Hepatocyte (in vitro differentiated cells): ENCODE measurements around the gene ZBTB44. TPM values are rescaled to one million over a fixed set of nuclear protein-coding genes. Genes with fewer than 3 reads are reported as not detected.
A peak's percentile ranks its signal among the peaks of the same experiment; 100 is the strongest.

ENCODE experiments used
- DNase-seq: peaks from one replicate; pipeline ENCODE4 v3.0.0-alpha.2; 2016; ENCODE audit warnings: low spot score
- H2AFZ ChIP-seq: fragments of 200-600 bp; sonication (generic); 2 replicates; pipeline ENCODE4 v1.6.0; 2016; ENCODE audit warnings: antibody characterized with exemption, mild to moderate bottlenecking
- H3K27ac ChIP-seq: fragments of 200-600 bp; sonication (generic); 2 replicates; pipeline ENCODE4 v1.5.1; 2016; ENCODE audit warnings: mild to moderate bottlenecking
- H3K27me3 ChIP-seq: fragments of 200-600 bp; sonication (generic); 2 replicates; pipeline ENCODE4 v1.6.1; 2016
- H3K36me3 ChIP-seq: fragments of 200-600 bp; sonication (generic); replicated peaks from 2 replicates; pipeline ENCODE4 v1.5.1; 2016; ENCODE audit warnings: low read depth; ENCODE audit not compliant: insufficient read depth
- H3K4me1 ChIP-seq: fragments of 200-600 bp; sonication (generic); 2 replicates; pipeline ENCODE4 v1.5.1; 2016; ENCODE audit warnings: mild to moderate bottlenecking, moderate library complexity; ENCODE audit not compliant: insufficient read depth
- H3K4me2 ChIP-seq: fragments of 200-600 bp; sonication (generic); 2 replicates; pipeline ENCODE4 v1.6.0; 2016
- H3K4me3 ChIP-seq: fragments of 200-600 bp; sonication (generic); 2 replicates; pipeline ENCODE4 v1.5.1; 2016; ENCODE audit warnings: mild to moderate bottlenecking
- H3K79me2 ChIP-seq: fragments of 200-600 bp; sonication (generic); 2 replicates; pipeline ENCODE4 v1.6.0; 2017; ENCODE audit warnings: mild to moderate bottlenecking
- H3K9me2 ChIP-seq: fragments of 200-600 bp; sonication (generic); replicated peaks from 2 replicates; pipeline ENCODE4 v1.6.0; 2017; ENCODE audit warnings: mild to moderate bottlenecking; ENCODE audit not compliant: insufficient read depth
- H3K9me3 ChIP-seq: fragments of 200-600 bp; sonication (generic); 2 replicates; pipeline ENCODE4 v1.5.1; 2016; ENCODE audit warnings: low read depth, mild to moderate bottlenecking
- H4K20me1 ChIP-seq: fragments of 200-600 bp; sonication (generic); 2 replicates; pipeline ENCODE4 v1.6.0; 2016; ENCODE audit warnings: mild to moderate bottlenecking; ENCODE audit not compliant: insufficient read depth, poor library complexity, severe bottlenecking
- EZH2 ChIP-seq: fragments of 200-600 bp; sonication (generic); IDR thresholded peaks from 2 replicates; pipeline ENCODE4 v1.6.1; 2016; ENCODE audit warnings: antibody characterized with exemption, mild to moderate bottlenecking, borderline replicate concordance
- EZH2phosphoT487 ChIP-seq: fragments of 200-600 bp; sonication (generic); IDR thresholded peaks from one replicate; pipeline ENCODE4 v1.6.1; 2018; ENCODE audit warnings: antibody characterized with exemption, mild to moderate bottlenecking, low read depth, moderate library complexity; ENCODE audit not compliant: unreplicated experiment, severe bottlenecking
- WGBS: methylation state at CpG from one replicate; pipeline ENCODE4 v1.1.6; 2016; ENCODE audit warnings: low lambda C conversion rate; ENCODE audit errors: missing lambda C conversion rate; 5-methylcytosine and 5-hydroxymethylcytosine counted together
- polyA plus RNA-seq: library from polyadenylated mRNA; unstranded; fragments of >200 nt; fragmentation: Nextera tagmentation; extraction: Ambion mirVana; gene quantifications from 2 replicates; pipeline ENCODE4 v1.2.1, GENCODE V29; 2016
- total RNA-seq: library from RNA; depleted of rRNA; stranded (reverse); fragments of >200 nt; gene quantifications from 2 replicates; pipeline ENCODE4 v1.2.3, GENCODE V29; 2014
- TF ChIP-seq, protein P1 (sequence below): fragments of 200-600 bp; sonication (generic); IDR thresholded peaks from 2 replicates; pipeline ENCODE4 v1.5.1; 2016; ENCODE audit warnings: antibody characterized with exemption, mild to moderate bottlenecking; ENCODE audit not compliant: poor library complexity

The ZBTB44 gene, protein sequence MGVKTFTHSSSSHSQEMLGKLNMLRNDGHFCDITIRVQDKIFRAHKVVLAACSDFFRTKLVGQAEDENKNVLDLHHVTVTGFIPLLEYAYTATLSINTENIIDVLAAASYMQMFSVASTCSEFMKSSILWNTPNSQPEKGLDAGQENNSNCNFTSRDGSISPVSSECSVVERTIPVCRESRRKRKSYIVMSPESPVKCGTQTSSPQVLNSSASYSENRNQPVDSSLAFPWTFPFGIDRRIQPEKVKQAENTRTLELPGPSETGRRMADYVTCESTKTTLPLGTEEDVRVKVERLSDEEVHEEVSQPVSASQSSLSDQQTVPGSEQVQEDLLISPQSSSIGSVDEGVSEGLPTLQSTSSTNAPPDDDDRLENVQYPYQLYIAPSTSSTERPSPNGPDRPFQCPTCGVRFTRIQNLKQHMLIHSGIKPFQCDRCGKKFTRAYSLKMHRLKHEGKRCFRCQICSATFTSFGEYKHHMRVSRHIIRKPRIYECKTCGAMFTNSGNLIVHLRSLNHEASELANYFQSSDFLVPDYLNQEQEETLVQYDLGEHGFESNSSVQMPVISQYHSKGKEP
- 43.0 and 53.8 TPM in 2 replicates for total RNA-seq
- polyA plus RNA-seq = 7.3 and 7.8 TPM in 2 replicates

- WGBS = 7% methylated on average over 15 of the region's 42 CpGs
- H3K9me2 ChIP-seq = no peaks in the 10 kb centered on the region
- peaks cover 42% of the 10 kb centered on the region for H3K79me2 ChIP-seq
- peak within 1 kb of the TSS; percentile 88 for H2AFZ ChIP-seq
- H3K4me1 ChIP-seq = peaks cover 22% of the 10 kb centered on the region
- peak within 1 kb of the TSS; percentile 81 for H3K4me3 ChIP-seq
- TF ChIP-seq, protein P1, sequence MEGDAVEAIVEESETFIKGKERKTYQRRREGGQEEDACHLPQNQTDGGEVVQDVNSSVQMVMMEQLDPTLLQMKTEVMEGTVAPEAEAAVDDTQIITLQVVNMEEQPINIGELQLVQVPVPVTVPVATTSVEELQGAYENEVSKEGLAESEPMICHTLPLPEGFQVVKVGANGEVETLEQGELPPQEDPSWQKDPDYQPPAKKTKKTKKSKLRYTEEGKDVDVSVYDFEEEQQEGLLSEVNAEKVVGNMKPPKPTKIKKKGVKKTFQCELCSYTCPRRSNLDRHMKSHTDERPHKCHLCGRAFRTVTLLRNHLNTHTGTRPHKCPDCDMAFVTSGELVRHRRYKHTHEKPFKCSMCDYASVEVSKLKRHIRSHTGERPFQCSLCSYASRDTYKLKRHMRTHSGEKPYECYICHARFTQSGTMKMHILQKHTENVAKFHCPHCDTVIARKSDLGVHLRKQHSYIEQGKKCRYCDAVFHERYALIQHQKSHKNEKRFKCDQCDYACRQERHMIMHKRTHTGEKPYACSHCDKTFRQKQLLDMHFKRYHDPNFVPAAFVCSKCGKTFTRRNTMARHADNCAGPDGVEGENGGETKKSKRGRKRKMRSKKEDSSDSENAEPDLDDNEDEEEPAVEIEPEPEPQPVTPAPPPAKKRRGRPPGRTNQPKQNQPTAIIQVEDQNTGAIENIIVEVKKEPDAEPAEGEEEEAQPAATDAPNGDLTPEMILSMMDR = no peak
- TF ChIP-seq EZH2phosphoT487 = no peak
- no peak for TF ChIP-seq EZH2
- no peaks in the 10 kb centered on the region for H3K36me3 ChIP-seq
- H4K20me1 ChIP-seq = peaks cover 37% of the 10 kb centered on the region
- peak; percentile 96 for DNase-seq
- peak within 1 kb of the TSS; percentile 98 for H3K27ac ChIP-seq
- H3K27me3 ChIP-seq = no peaks in the 10 kb centered on the region
- peak within 1 kb of the TSS; percentile 91 for H3K4me2 ChIP-seq
- H3K9me3 ChIP-seq = no peaks in the 10 kb centered on the region
Measured at GRCh38 chr11:130314750-130315285, at the start of gene ZBTB44. Gene ZBTB44, minus strand, starts transcription at chr11:130314917. Its CDS starts 53,044 bp downstream, at chr11:130261873.

GRCh38 chr11:130359419-130359818 is 44.7 kb upstream of the ZBTB44 start:
- Histone ChIP-seq H4K20me1 (no peaks in the 10 kb centered on the region), H3K79me2 (no peaks in the 10 kb centered on the region), H3K9me2 (no peaks in the 10 kb centered on the region), H3K36me3 (no peaks in the 10 kb centered on the region), H3K27me3 (no peaks in the 10 kb centered on the region), H3K9me3 (no peaks in the 10 kb centered on the region), H3K4me1 (no peaks in the 10 kb centered on the region), H3K27ac (no peak overlapping the region), H3K4me3 (no peak overlapping the region), H3K4me2 (no peak overlapping the region), H2AFZ (no peak overlapping the region)
- TF ChIP-seq EZH2phosphoT487 (no peak), EZH2 (no peak)
- TF ChIP-seq, protein P1 = no peak
- DNase-seq = no peak

GRCh38 chr11:130358398-130358797 is 43.7 kb upstream of the ZBTB44 start:
- H2AFZ ChIP-seq = no peak overlapping the region
- H3K79me2 ChIP-seq = no peaks in the 10 kb centered on the region
- no peaks in the 10 kb centered on the region for H3K36me3 ChIP-seq
- H4K20me1 ChIP-seq = no peaks in the 10 kb centered on the region
- TF ChIP-seq EZH2 (no peak), EZH2phosphoT487 (no peak)
- TF ChIP-seq, protein P1 = no peak
- H3K9me2 ChIP-seq = no peaks in the 10 kb centered on the region
- DNase-seq = no peak
- no peaks in the 10 kb centered on the region for H3K27me3 ChIP-seq
- no peak overlapping the region for H3K27ac ChIP-seq
- H3K4me1 ChIP-seq = no peaks in the 10 kb centered on the region
- H3K9me3 ChIP-seq = no peaks in the 10 kb centered on the region
- H3K4me2 ChIP-seq = no peak overlapping the region
- no peak overlapping the region for H3K4me3 ChIP-seq
